ENCODE results near the gene OR2L8.

The OR2L8 gene, protein sequence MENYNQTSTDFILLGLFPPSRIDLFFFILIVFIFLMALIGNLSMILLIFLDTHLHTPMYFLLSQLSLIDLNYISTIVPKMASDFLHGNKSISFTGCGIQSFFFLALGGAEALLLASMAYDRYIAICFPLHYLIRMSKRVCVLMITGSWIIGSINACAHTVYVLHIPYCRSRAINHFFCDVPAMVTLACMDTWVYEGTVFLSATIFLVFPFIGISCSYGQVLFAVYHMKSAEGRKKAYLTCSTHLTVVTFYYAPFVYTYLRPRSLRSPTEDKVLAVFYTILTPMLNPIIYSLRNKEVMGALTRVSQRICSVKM

GRCh38 chr1:247948558-247948957 is at the start of gene OR2L8:
TSS of gene OR2L8 (plus strand) at chr1:247948858. CDS start at chr1:247948858, 0 bp downstream.
- no peak for DNase-seq

GRCh38 chr1:247904122-247904521 is 44.5 kb upstream of the OR2L8 start:
- DNase-seq, result no peak

DNA sequence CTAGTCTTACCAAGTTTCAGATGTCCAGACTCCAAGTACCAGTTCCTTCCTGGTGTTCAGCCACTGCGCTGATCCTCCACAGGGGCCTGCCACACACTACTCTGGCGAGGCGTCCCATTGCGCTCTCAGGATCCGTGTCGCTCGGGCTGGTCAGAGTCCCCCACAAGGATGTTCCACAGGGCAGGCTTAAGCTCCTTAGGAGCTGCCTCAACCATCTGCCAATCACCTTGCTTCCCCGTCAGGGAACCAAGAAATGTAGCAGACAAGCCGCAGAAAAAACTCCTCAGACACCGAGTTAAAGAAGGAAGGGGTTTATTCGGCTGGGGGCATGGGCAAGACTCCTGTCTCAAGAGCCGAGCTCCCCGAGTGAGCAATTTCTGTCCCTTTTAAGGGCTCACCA is 43.5 kb upstream of the OR2L8 start:
- no peak for DNase-seq

DNA sequence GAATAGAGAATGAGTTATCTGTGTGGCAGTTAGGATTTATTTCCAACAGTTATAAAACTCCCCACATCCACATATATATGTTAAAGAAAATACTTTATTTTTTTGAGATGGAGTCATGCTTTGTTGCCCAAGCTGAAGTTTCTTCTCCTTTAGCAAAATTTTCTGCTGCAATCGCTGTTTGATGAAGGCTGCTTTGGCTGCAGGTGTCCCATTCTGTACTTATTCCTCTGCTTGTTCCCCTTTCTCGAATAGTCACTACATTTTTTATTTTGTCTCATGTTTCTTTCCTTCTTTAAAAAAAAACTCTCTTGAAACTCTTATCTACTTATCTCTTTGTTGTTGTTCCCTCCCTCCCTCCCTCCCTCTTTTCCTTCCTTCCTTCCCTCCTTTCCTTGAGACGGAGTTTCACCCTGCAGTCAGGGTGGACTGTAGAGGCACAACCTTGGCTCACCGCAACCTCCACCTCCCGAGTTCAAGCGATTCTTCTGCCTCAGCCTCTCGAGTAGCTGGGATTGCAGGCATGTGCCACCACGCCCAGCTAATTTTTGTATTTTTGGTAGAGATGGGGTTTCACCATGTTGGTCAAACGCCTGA is 42.7 kb upstream of the OR2L8 start:
- DNase-seq, result no peak

GRCh38 chr1:247906504-247907047 is 42.1 kb upstream of the OR2L8 start:
- DNase-seq, result peak; percentile 32

- no peak for DNase-seq
Measured at GRCh38 chr1:247908766-247909165, 39.9 kb upstream of the OR2L8 start.

GRCh38 chr1:247913786-247914185 is 34.9 kb upstream of the OR2L8 start:
- DNase-seq, result no peak

GRCh38 chr1:247914941-247915662 is 33.6 kb upstream of the OR2L8 start:
- no peak for DNase-seq

GRCh38 chr1:247919952-247920351 is 28.7 kb upstream of the OR2L8 start, which contains the start of gene OR2T8:
TSS of gene OR2T8 (plus strand) at chr1:247920252. CDS start at chr1:247921018, 766 bp downstream.
- DNase-seq, result no peak

- no peak for DNase-seq
Measured at GRCh38 chr1:247923941-247924340, 24.7 kb upstream of the OR2L8 start.

DNA sequence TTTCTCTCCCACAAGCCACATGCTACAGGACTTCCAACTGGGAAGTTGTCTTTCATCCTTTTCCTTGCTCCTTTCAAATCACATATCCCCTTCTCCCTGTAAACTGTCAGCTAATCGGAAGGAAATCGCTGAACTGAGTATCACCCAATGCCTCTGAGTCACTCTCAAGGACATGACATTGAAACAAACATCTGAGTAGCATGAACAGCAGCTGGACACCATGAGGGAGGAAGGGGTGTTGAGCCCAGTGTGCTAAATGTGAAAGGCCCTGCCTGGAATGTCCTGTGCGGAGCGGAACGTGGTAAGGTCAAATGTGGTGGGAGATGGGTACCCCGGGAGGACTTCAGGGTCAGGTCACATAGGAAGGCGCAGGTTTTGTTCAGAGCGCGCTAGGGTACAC is 23.8 kb upstream of the OR2L8 start, which contains the start of gene OR2AJ1:
OR2AJ1 (plus strand) TSS at position 22 of the 400 bp plus-strand sequence. CDS start 8,880 bp downstream, outside the sequence.
- no peak for DNase-seq

GRCh38 chr1:247933989-247934388 is 14.7 kb upstream of the OR2L8 start:
- DNase-seq, result no peak

DNA sequence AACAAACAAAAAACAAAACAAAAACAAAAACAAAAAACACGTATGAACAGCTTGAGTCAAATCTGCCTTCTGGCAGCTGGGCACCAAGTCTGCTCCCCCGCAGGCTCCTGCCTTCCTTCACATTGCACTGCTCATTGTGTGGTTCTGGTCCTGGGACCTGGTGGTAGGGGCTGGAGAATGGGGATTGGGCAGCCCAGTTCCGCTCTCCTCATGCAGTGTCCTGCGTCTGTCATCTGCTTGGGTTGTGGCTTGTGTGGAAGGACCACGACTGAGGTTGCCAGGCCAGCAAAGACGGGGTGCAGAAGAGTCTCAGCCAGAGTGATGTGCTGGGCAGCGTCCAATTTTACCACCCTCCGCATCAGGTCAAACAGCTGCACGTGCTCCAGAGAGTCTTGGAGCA is 12.9 kb upstream of the OR2L8 start:
- no peak for DNase-seq

- no peak for DNase-seq
Measured at GRCh38 chr1:247936415-247936814, 12.2 kb upstream of the OR2L8 start.

DNA sequence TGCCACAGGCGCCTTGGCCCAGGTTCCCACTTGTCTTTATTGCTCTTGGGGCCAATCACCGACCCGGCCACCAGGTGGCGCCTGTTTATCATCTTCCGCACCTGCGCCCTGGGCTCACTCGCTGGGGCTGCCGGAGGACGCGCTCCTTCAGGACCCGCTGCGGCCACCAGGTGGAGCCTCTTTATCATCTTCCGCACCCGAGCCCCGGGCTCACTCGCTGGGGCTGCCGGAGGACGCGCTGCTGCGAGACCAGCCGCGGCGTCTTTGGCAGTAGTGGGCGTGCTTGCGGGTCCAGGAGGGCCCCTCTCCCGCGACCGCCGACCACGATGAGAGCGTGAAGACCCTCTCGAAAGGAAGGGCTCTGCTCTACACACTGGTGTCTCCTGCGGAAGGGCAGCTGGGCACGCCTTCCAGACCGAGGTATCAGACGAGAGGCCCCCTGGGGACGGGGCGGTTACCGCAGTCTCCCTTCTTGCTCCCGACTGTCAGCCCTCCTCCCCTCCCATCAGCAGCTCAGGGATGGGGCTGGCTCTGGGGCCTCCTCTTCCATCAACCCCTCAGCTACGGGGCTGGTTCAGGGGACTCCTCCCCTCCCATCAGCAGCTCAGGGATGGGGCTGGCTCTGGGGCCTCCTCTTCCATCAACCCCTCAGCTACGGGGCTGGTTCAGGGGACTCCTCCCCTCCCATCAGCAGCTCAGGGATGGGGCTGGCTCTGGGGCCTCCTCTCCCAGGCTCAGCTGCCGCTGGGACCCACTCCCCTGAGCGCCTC is 11.5 kb upstream of the OR2L8 start:
- peak; percentile 87 for DNase-seq

DNA sequence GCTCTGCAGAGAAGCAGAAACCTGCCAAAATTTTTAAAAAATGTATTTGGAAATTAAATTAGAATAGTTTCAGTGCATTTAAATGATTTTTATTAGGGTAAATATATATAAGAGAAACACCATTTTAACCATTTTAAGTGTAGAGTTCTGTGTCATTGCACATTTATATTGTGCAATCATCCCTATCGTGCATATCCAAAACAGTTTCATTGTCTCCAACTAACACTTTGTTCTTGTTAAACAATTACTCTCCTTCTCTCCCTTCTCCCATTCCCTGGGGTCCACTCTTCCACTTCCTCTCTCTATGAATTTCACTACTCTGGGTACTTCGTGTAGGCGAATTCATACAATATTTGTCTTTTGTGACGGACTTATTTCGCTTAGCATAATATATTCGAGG is 6.0 kb upstream of the OR2L8 start:
- DNase-seq, result no peak

DNA sequence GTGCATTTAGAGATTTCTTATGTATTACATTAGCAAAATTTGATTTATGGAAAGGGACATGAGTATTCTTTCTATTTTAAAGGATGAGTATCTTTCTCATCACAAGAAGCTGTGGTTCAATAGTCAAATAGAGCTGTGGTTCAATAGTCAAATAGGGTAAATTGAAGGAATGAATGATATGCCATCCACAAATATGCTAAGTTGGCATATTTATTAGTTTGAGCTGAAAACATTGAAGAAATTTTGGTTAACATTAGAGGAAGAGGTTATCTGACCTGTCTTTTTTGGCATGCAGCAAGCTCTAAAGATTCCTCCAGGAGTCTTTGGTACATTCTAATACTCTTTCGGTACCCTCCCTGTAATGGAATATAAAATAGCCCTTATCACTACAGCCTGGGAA is 4.8 kb downstream of the OR2L8 start:
- no peak for DNase-seq

DNA sequence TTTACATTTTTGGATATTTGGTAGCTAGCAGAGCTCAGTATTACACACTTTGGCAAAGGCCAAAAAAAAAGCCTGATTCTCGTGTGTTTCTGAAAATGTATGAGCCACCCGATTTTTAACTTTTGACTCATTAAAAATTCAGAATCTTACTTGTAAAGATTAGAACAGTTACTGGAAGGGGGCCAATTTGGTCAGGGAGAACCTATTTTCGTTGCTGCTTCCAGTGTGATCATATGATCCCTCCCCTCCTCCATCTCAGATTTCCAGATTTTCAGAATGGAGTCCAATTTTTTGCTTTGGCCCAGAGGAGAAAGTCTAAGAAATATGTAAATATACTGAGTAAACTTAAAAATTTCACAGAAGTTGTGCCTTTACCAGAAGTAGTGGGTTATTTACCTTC is 13.1 kb downstream of the OR2L8 start:
- DNase-seq, result no peak

GRCh38 chr1:247962911-247963588 is 14.4 kb downstream of the OR2L8 start:
- no peak for DNase-seq

- no peak for DNase-seq
Measured at GRCh38 chr1:247964933-247965332, 16.3 kb downstream of the OR2L8 start, which contains the start of gene OR2AK2. TSS of gene OR2AK2 (plus strand) at chr1:247965233. CDS start at chr1:247965377, 144 bp downstream.

DNA sequence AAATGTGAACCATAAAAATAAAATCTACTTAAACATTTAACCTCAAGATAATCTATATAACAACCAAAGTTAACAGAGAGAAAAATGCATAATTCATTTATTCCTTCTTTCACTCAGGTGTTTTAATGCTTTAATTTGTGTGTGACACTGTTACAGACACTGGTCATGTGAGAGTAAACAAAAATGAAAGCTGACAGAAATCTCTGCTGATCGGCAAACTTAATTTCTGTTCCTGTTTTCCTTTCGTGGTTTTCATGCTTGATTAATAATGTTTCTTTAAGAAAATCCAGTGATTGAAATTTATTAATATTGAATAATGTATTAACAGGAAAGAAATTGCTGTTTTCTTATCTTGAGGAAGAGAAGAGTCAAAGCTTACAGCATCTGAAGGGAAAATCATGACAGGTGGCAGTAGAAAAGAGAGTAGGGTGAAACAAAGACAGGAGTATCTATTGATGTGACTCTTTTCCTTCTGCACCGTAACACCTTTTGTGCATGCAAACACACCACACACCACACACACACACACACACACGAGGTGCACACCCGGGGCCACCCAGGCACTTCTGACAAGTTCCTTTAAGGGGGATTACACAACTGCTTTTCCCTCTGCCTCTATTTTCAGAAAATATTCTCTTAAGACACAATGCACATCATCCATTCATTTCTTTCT is 18.0 kb downstream of the OR2L8 start:
- DNase-seq, result no peak

All from CD4-positive, alpha-beta T cell treated with Interleukin-21 for 1 hour (primary cell).